CD14-positive monocyte (primary cell): Measurements from ENCODE around the gene ATP11A. TPM values are rescaled to one million over a fixed set of nuclear protein-coding genes. Genes with fewer than 3 reads are reported as not detected.
A peak's percentile ranks its signal among the peaks of the same experiment; 100 is the strongest.

ENCODE experiments used
- DNase-seq, 3 donors: peaks; one replicate each; pipeline ENCODE4 v3.0.0-alpha.2; 2011 to 2022
- H2AFZ ChIP-seq: 2 replicates; pipeline ENCODE4 v1.6.0; 2012; ENCODE audit warnings: mild to moderate bottlenecking, low read depth, low read length, inconsistent platforms; ENCODE audit not compliant: insufficient read depth, poor library complexity, severe bottlenecking
- H3K27ac ChIP-seq, 2 donors: 1 replicate in 1 of 2; 2 replicates in 1 of 2; pipeline ENCODE4 v1.5.1; 2012 to 2013; ENCODE audit warnings: low read length in 2 of 2, control low read depth in 1 of 2, inconsistent platforms in 1 of 2, low read depth in 1 of 2, mild to moderate bottlenecking in 1 of 2
- H3K27me3 ChIP-seq, 2 donors: one replicate each; pipeline versions ENCODE4 v1.6.0 to v1.6.1; 2011 to 2013; ENCODE audit warnings: low read length in 2 of 2; ENCODE audit not compliant: control insufficient read depth in 2 of 2, insufficient read depth in 2 of 2
- H3K36me3 ChIP-seq, 2 donors: replicated peaks in 1 of 2; 1 replicate in 1 of 2; 2 replicates in 1 of 2; pipeline versions ENCODE4 v1.5.1 to v1.6.1; 2012 to 2013; ENCODE audit warnings: low read length in 2 of 2, control low read depth in 1 of 2, inconsistent platforms in 1 of 2, mild to moderate bottlenecking in 1 of 2; ENCODE audit not compliant: insufficient read depth in 2 of 2, control insufficient read depth in 1 of 2
- H3K4me1 ChIP-seq, 2 donors: 1 replicate in 1 of 2; 2 replicates in 1 of 2; pipeline versions ENCODE4 v1.5.1 to v1.6.1; 2012 to 2013; ENCODE audit warnings: low read length in 2 of 2, control low read depth in 1 of 2, inconsistent platforms in 1 of 2, mild to moderate bottlenecking in 1 of 2, moderate library complexity in 1 of 2; ENCODE audit not compliant: insufficient read depth in 2 of 2, control insufficient read depth in 1 of 2
- H3K4me2 ChIP-seq: replicated peaks from 2 replicates; pipeline ENCODE3; 2012; ENCODE audit warnings: low read length, moderate library complexity, mild to moderate bottlenecking; ENCODE audit not compliant: poor library complexity, severe bottlenecking; ENCODE audit errors: extremely low read depth
- H3K4me3 ChIP-seq, 3 experiments: fragments of 200-600 bp in 1 of 3; sonication (generic) in 1 of 3; replicated peaks in 1 of 3; 1 replicate in 2 of 3; 2 replicates in 1 of 3; pipeline ENCODE4 v1.5.1; 2011 to 2013; ENCODE audit warnings: low read length in 3 of 3, mild to moderate bottlenecking in 3 of 3, control low read depth in 2 of 3, low read depth in 2 of 3, inconsistent platforms in 1 of 3, moderate library complexity in 1 of 3
- H3K79me2 ChIP-seq: 2 replicates; pipeline ENCODE4 v1.6.0; 2012; ENCODE audit warnings: mild to moderate bottlenecking, control low read depth, inconsistent platforms, low read length, moderate library complexity; ENCODE audit not compliant: insufficient read depth
- H3K9ac ChIP-seq: 2 replicates; pipeline ENCODE4 v1.6.0; 2017; ENCODE audit warnings: low read length, mild to moderate bottlenecking; ENCODE audit not compliant: insufficient read depth, poor library complexity, severe bottlenecking
- H3K9me3 ChIP-seq, 2 donors: replicated peaks in 1 of 2; 1 replicate in 1 of 2; 2 replicates in 1 of 2; pipeline versions ENCODE4 v1.5.1 to v1.6.1; 2012 to 2013; ENCODE audit warnings: low read length in 2 of 2, control low read depth in 1 of 2; ENCODE audit not compliant: control insufficient read depth in 1 of 2, insufficient read depth in 1 of 2
- H4K20me1 ChIP-seq: 2 replicates; pipeline ENCODE4 v1.6.0; 2012; ENCODE audit warnings: mild to moderate bottlenecking, low read length, control low read depth, moderate library complexity; ENCODE audit not compliant: insufficient read depth
- H3K27ac Mint-ChIP-seq, 7 donors: one replicate each; pipeline ENCODE4 v1.8.0; 2020; ENCODE audit warnings: mild to moderate bottlenecking in 7 of 7, mixed read lengths in 7 of 7, moderate library complexity in 6 of 7, inconsistent platforms in 2 of 7
- H3K27me3 Mint-ChIP-seq, 3 donors: one replicate each; pipeline ENCODE4 v1.8.0; 2021 to 2022; ENCODE audit warnings: low read depth in 3 of 3, mild to moderate bottlenecking in 3 of 3, mixed read lengths in 3 of 3, moderate library complexity in 3 of 3, inconsistent platforms in 1 of 3
- H3K36me3 Mint-ChIP-seq, 2 donors: one replicate each; pipeline ENCODE4 v1.8.0; 2020; ENCODE audit warnings: mixed read lengths in 2 of 2, inconsistent platforms in 1 of 2, mild to moderate bottlenecking in 1 of 2
- H3K4me1 Mint-ChIP-seq: one replicate; pipeline ENCODE4 v1.8.0; 2020; ENCODE audit warnings: mild to moderate bottlenecking, mixed read lengths
- H3K4me3 Mint-ChIP-seq, 2 donors: one replicate each; pipeline ENCODE4 v1.8.0; 2020; ENCODE audit warnings: mild to moderate bottlenecking in 2 of 2, mixed read lengths in 2 of 2, moderate library complexity in 1 of 2
- H3K9me3 Mint-ChIP-seq, 7 donors: one replicate each; pipeline ENCODE4 v1.8.0; 2020 to 2022; ENCODE audit warnings: mixed read lengths in 7 of 7, mild to moderate bottlenecking in 6 of 7, moderate library complexity in 6 of 7, inconsistent platforms in 2 of 7
- WGBS: methylation state at CpG from one replicate; pipeline ENCODE4 v1.1.5; 2013; ENCODE audit warnings: missing lambda C conversion rate; ENCODE audit not compliant: insufficient coverage; 5-methylcytosine and 5-hydroxymethylcytosine counted together
- intact Hi-C, 2 donors: fragments of 100-400 bp; cut with micrococcal nuclease; formaldehyde crosslinking; loops; one replicate each; pipeline versions ENCODE4 v1.15.0 to v1.15.1; 2023
- polyA plus RNA-seq, 3 donors: library from polyadenylated mRNA; depleted of rRNA in 1 of 3; unstranded in 2 of 3; stranded (reverse) in 1 of 3; fragments of 300-500 nt in 2 of 3; fragments of >200 nt in 1 of 3; fragmentation: Illumina TruSeq in 2 of 3; gene quantifications; 1 replicate in 2 of 3; 2 replicates in 1 of 3; pipeline ENCODE4 v1.2.3, GENCODE V29; 2012 to 2021
- TF ChIP-seq, protein P1 (sequence below): fragments of 200-600 bp; IDR thresholded peaks from one replicate; pipeline ENCODE4 v1.8.0; 2022; ENCODE audit warnings: antibody characterized with exemption, mild to moderate bottlenecking

The ATP11A gene
- polyA plus RNA-seq, 3 donors: 7.2 to 45.4 (median 7.6) TPM

DNA sequence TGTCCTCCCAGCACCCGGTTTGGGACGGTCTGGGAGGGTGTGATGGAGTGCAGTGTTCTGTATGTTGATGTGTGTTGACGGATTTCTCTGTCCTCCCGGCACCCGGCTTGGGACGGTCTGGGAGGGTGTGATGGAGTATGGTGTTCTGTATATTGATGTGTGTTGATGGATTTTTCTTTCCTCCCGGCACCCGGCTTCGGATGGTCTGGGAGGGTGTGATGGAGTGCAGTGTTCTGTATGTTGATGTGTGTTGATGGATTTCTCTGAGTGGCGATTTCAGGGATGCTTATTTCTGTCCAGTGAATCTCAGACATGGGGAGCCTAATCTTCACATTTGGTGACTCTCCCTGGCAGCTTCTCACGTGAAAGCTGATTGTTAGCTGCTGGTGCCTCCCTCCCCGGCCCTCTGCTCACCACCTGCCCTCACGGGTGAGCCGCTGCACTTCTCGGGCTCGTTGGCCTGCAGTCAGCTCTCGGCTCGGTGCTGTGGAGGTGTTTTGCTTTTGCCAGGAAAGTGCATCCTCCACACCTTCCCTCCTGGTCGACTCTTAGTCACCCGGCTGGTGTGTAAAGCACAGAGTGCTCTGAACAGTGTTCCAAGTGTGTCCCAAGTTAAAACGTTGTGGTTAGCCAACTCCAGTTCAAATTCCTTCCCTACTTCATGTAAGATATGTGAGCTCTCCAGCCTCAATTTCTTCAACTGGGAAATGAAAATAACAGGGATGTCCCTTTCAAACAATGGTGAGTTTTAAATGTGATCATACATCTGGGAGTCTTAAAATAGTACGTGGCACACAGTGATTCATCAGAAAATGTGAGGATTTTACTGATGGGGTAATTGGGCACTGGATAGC, 54.6 kb downstream of the ATP11A start:
- H3K36me3 ChIP-seq: peaks cover 0 to 2% of the 10 kb centered on the region in 2 donors
- H3K4me3 ChIP-seq: no peak overlapping the region
- Mint-ChIP-seq H3K27me3 (peaks cover 0 to 2% (median 0%) of the 10 kb centered on the region in 3 donors), H3K9me3 (no peaks in the 10 kb centered on the region), H3K4me3 (no peak overlapping the region), H3K27ac (peak overlapping the region in 4 of 7 donors; percentile 5 to 61 (median 26)), H3K36me3 (peaks cover 4 to 18% of the 10 kb centered on the region in 2 donors), H3K4me1 (peaks cover 31% of the 10 kb centered on the region)
- no peaks in the 10 kb centered on the region for H3K9me3 ChIP-seq
- TF ChIP-seq, protein P1, sequence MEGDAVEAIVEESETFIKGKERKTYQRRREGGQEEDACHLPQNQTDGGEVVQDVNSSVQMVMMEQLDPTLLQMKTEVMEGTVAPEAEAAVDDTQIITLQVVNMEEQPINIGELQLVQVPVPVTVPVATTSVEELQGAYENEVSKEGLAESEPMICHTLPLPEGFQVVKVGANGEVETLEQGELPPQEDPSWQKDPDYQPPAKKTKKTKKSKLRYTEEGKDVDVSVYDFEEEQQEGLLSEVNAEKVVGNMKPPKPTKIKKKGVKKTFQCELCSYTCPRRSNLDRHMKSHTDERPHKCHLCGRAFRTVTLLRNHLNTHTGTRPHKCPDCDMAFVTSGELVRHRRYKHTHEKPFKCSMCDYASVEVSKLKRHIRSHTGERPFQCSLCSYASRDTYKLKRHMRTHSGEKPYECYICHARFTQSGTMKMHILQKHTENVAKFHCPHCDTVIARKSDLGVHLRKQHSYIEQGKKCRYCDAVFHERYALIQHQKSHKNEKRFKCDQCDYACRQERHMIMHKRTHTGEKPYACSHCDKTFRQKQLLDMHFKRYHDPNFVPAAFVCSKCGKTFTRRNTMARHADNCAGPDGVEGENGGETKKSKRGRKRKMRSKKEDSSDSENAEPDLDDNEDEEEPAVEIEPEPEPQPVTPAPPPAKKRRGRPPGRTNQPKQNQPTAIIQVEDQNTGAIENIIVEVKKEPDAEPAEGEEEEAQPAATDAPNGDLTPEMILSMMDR: no peak
- 97% methylated on average over 12 of the region's 22 CpGs for WGBS
- no peak overlapping the region for H2AFZ ChIP-seq
- no peak overlapping the region for H3K9ac ChIP-seq
- intact Hi-C loops: no loop called here
- no peak for DNase-seq
- H3K27me3 ChIP-seq: no peaks in the 10 kb centered on the region
- peaks cover 0 to 3% of the 10 kb centered on the region in 2 donors for H3K4me1 ChIP-seq
- no peak overlapping the region for H3K4me2 ChIP-seq
- H3K27ac ChIP-seq: no peak overlapping the region
- H4K20me1 ChIP-seq: peaks cover 100% of the 10 kb centered on the region
- H3K79me2 ChIP-seq: peaks cover 96% of the 10 kb centered on the region

DNA sequence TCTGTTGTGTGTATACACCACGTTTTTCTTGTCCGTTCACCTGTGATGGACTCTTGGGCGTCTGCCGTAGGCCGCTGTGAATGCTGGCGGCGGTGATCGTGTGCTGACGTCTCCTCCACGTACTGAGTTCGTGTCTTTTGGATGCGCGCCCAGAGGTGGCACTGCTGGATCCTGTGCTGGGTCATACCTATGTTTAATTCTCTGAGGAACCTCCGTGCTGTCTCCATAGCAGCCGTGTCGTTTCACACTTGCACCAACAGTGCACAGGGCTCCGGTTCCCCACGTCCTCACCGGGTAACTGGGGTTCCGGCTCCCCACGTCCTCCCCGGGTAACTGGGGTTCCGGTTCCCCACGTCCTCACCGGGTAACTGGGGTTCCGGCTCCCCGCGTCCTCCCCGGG, 56.2 kb downstream of the ATP11A start:
- H4K20me1 ChIP-seq: peaks cover 96% of the 10 kb centered on the region
- Mint-ChIP-seq H3K36me3 (peaks cover 8 to 22% of the 10 kb centered on the region in 2 donors), H3K27me3 (peaks cover 0 to under 1% (median 0%) of the 10 kb centered on the region in 3 donors), H3K9me3 (no peaks in the 10 kb centered on the region), H3K27ac (peak overlapping the region in 1 of 7 donors; percentile 13), H3K4me1 (peaks cover 22% of the 10 kb centered on the region), H3K4me3 (no peak overlapping the region)
- H3K36me3 ChIP-seq: peaks cover 0 to 2% of the 10 kb centered on the region in 2 donors
- 97% methylated on average over 29 of the region's 29 CpGs for WGBS
- H3K4me1 ChIP-seq: no peaks in the 10 kb centered on the region
- no peak overlapping the region for H3K4me2 ChIP-seq
- H3K9ac ChIP-seq: no peak overlapping the region
- intact Hi-C loops: no loop called here
- peaks cover 94% of the 10 kb centered on the region for H3K79me2 ChIP-seq
- TF ChIP-seq, protein P1: no peak
- no peak overlapping the region for H2AFZ ChIP-seq
- DNase-seq: no peak
- no peak overlapping the region for H3K4me3 ChIP-seq
- H3K27me3 ChIP-seq: no peaks in the 10 kb centered on the region
- H3K9me3 ChIP-seq: no peaks in the 10 kb centered on the region
- H3K27ac ChIP-seq: no peak overlapping the region
